Activated gamma-delta T cell (primary cell): ENCODE results near the gene INAFM1.
"Not testable (repeated sequence)": the region's sequence is repeated elsewhere in the genome, so short reads cannot be mapped to it uniquely, and the experiment has no call there.

Experiments used
- DNase-seq: peaks from one replicate; lab custom pipeline; 2025; lab: John Stamatoyannopoulos, UW

INAFM1 gene

GRCh38 chr19:47240996-47241918 is 33.4 kb upstream of the INAFM1 start:
- DNase-seq = peak; percentile 58

GRCh38 chr19:47241919-47242577 is 32.6 kb upstream of the INAFM1 start:
- DNase-seq = no peak

GRCh38 chr19:47243364-47243775 is 31.3 kb upstream of the INAFM1 start:
- no peak for DNase-seq

- DNase-seq = peak; percentile 84
These were observed 30.7 kb upstream of the INAFM1 start for GRCh38 chr19:47243776-47244547.

GRCh38 chr19:47247308-47247990 is 27.2 kb upstream of the INAFM1 start:
- peak; percentile 54 for DNase-seq

- not testable (repeated sequence) for DNase-seq
These were observed 21.7 kb upstream of the INAFM1 start for GRCh38 chr19:47253016-47253415.

- no peak for DNase-seq
These were observed 21.2 kb upstream of the INAFM1 start for GRCh38 chr19:47253467-47253881.

- DNase-seq = no peak
These were observed 20.7 kb upstream of the INAFM1 start for GRCh38 chr19:47253970-47254369.

GRCh38 chr19:47255879-47256692 is 18.6 kb upstream of the INAFM1 start, which contains the start of gene CCDC9:
Gene CCDC9 (plus strand): TSS chr19:47256525. CDS start chr19:47258401, 1,876 bp downstream.
- DNase-seq = peak; percentile 95

- peak; percentile 96 for DNase-seq
These were observed 17.8 kb upstream of the INAFM1 start for GRCh38 chr19:47256693-47257410.

GRCh38 chr19:47257411-47258169 is 17.1 kb upstream of the INAFM1 start:
- DNase-seq = no peak

GRCh38 chr19:47258434-47258833 is 16.3 kb upstream of the INAFM1 start:
- no peak for DNase-seq

- DNase-seq = no peak
These were observed 15.7 kb upstream of the INAFM1 start for GRCh38 chr19:47258895-47259555.

GRCh38 chr19:47260476-47260875 is 14.2 kb upstream of the INAFM1 start:
- no peak for DNase-seq

- DNase-seq = not testable (repeated sequence)
These were observed 12.5 kb upstream of the INAFM1 start for GRCh38 chr19:47261946-47262793.

- no peak for DNase-seq
These were observed 10.1 kb upstream of the INAFM1 start for GRCh38 chr19:47264629-47265028.

GRCh38 chr19:47266401-47266941 is 8.2 kb upstream of the INAFM1 start:
- DNase-seq = no peak
